K562 (cell line): ENCODE results near the gene FBP1.

Experiments
- CHD2 ChIP-seq: IDR thresholded peaks from 2 replicates; pipeline ENCODE4 v1.6.1; 2011; ENCODE audit warnings: low read depth, low read length
- CREB5 ChIP-seq: fragments of 250-450 bp; sonication (Bioruptor Pico); IDR thresholded peaks from 2 replicates; pipeline ENCODE4 v1.5.0; 2020; ENCODE audit warnings: mild to moderate bottlenecking
- EZH2 ChIP-seq: IDR thresholded peaks from 2 replicates; pipeline ENCODE4 v1.6.1; 2012; ENCODE audit warnings: low read depth, mild to moderate bottlenecking, inconsistent platforms, low read length, borderline replicate concordance
- KLF6 ChIP-seq: fragments of 250-450 bp; sonication (Bioruptor Pico); IDR thresholded peaks from 2 replicates; pipeline ENCODE4 v1.4.0; 2020; ENCODE audit warnings: mild to moderate bottlenecking, moderate library complexity, borderline replicate concordance
- MXI1 ChIP-seq: IDR thresholded peaks from 2 replicates; pipeline ENCODE4 v1.6.1; 2011; ENCODE audit warnings: low read depth, mild to moderate bottlenecking, improper control_type of control experiment, low read length
- POLR2G ChIP-seq: fragments of 200-400 bp; formaldehyde crosslinking; IDR thresholded peaks from 2 replicates; pipeline ENCODE4 v1.6.1; 2017; ENCODE audit warnings: low read depth, mild to moderate bottlenecking, antibody characterized with exemption, low read length, moderate library complexity
- RERE ChIP-seq: sonication (generic); formaldehyde crosslinking; IDR thresholded peaks from 2 replicates; pipeline ENCODE4 v1.8.0; 2023; ENCODE audit warnings: missing genetic modification reagents, mild to moderate bottlenecking, borderline replicate concordance
- SMAD1 ChIP-seq: fragments of 150-350 bp; IDR thresholded peaks from 2 replicates; pipeline ENCODE4 v1.6.1; 2014; ENCODE audit warnings: low read length, low read depth; ENCODE audit not compliant: partially characterized antibody
- TCF7L2 ChIP-seq: fragments of 150-350 bp; IDR thresholded peaks from 2 replicates; pipeline ENCODE4 v1.6.1; 2016; ENCODE audit warnings: low read depth, mild to moderate bottlenecking, low read length, moderate library complexity
- ZBTB49 ChIP-seq: sonication (generic); formaldehyde crosslinking; IDR thresholded peaks from 2 replicates; pipeline ENCODE4 v1.8.0; 2022; ENCODE audit warnings: missing genetic modification reagents, mild to moderate bottlenecking, borderline replicate concordance
- ZFX ChIP-seq: sonication (generic); formaldehyde crosslinking; IDR thresholded peaks from 2 replicates; pipeline ENCODE4 v1.8.0; 2022; ENCODE audit warnings: mild to moderate bottlenecking, missing genetic modification reagents, moderate library complexity
- TF ChIP-seq, protein P1 (sequence below): sonication (generic); formaldehyde crosslinking; IDR thresholded peaks from 2 replicates; pipeline ENCODE4 v1.9.0; 2022; ENCODE audit warnings: mild to moderate bottlenecking, missing genetic modification reagents
- TF ChIP-seq, protein P2 (sequence below): IDR thresholded peaks from 2 replicates; pipeline ENCODE4 v1.6.1; 2012; ENCODE audit warnings: low read depth, low read length, improper control_type of control experiment, borderline replicate concordance

GRCh38 chr9:94639999-94640376 lies 670 bp upstream of the FBP1 start:
- TF ChIP-seq EZH2, result no peak
- TF ChIP-seq, protein P1, sequence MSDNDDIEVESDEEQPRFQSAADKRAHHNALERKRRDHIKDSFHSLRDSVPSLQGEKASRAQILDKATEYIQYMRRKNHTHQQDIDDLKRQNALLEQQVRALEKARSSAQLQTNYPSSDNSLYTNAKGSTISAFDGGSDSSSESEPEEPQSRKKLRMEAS (CRISPR knock-in tag), result no peak
- no peak for TF ChIP-seq TCF7L2
- TF ChIP-seq CREB5 (CRISPR knock-in tag), result no peak
- TF ChIP-seq ZFX (CRISPR knock-in tag), result no peak
- TF ChIP-seq POLR2G, result no peak
- no peak for TF ChIP-seq ZBTB49 (CRISPR knock-in tag)
- TF ChIP-seq, protein P2, sequence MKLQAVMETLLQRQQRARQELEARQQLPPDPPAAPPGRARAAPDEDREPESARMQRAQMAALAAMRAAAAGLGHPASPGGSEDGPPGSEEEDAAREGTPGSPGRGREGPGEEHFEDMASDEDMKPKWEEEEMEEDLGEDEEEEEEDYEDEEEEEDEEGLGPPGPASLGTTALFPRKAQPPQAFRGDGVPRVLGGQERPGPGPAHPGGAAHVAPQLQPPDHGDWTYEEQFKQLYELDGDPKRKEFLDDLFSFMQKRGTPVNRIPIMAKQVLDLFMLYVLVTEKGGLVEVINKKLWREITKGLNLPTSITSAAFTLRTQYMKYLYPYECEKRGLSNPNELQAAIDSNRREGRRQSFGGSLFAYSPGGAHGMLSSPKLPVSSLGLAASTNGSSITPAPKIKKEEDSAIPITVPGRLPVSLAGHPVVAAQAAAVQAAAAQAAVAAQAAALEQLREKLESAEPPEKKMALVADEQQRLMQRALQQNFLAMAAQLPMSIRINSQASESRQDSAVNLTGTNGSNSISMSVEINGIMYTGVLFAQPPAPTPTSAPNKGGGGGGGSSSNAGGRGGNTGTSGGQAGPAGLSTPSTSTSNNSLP, result no peak
- TF ChIP-seq MXI1, result no peak
- TF ChIP-seq RERE (CRISPR knock-in tag), result no peak
- TF ChIP-seq SMAD1, result no peak
- TF ChIP-seq KLF6 (CRISPR knock-in tag), result no peak
- no peak for TF ChIP-seq CHD2
